Prostate gland (tissue), 2 donors: ENCODE results near the gene EFCAB8. TPM values are rescaled to one million over a fixed set of nuclear protein-coding genes. Genes with fewer than 3 reads are reported as not detected.

Experiments used
- DNase-seq: peaks from one replicate; pipeline ENCODE4 v3.0.0-alpha.2; 2019; ENCODE audit warnings: low spot score
- H3K27ac ChIP-seq, 2 donors: fragments of 200-600 bp; sonication (generic); 2 replicates each; pipeline ENCODE4 v1.5.1; 2017 to 2019
- H3K27me3 ChIP-seq: fragments of 200-600 bp; sonication (generic); replicated peaks from 2 replicates; pipeline ENCODE4 v1.5.1; 2019; ENCODE audit not compliant: insufficient read depth
- H3K36me3 ChIP-seq, 2 donors: fragments of 200-600 bp; sonication (generic); 1 replicate in 1 of 2; 2 replicates in 1 of 2; pipeline versions ENCODE4 v1.5.1 to v1.8.1; 2017 to 2019
- H3K4me1 ChIP-seq: fragments of 200-600 bp; sonication (generic); replicated peaks from 2 replicates; pipeline ENCODE4 v1.5.1; 2019
- H3K4me3 ChIP-seq, 2 donors: fragments of 200-600 bp; sonication (generic); 2 replicates each; pipeline ENCODE4 v1.5.1; 2017 to 2019
- H3K9me3 ChIP-seq: fragments of 200-600 bp; sonication (generic); 2 replicates; pipeline ENCODE4 v1.5.1; 2017
- POLR2A ChIP-seq: fragments of 450-650 bp; IDR thresholded peaks from one replicate; pipeline ENCODE4 v1.6.1; 2016; ENCODE audit warnings: antibody characterized with exemption, mild to moderate bottlenecking
- POLR2AphosphoS5 ChIP-seq: sonication (generic); formaldehyde crosslinking; IDR thresholded peaks from one replicate; pipeline ENCODE4 v1.6.1; 2017; ENCODE audit warnings: antibody characterized with exemption
- WGBS: methylation state at CpG from one replicate; pipeline ENCODE4 v1.1.5; 2018; 5-methylcytosine and 5-hydroxymethylcytosine counted together
- intact Hi-C: fragments of 100-400 bp; cut with DNase I; formaldehyde crosslinking; loops from one replicate; pipeline ENCODE4 v1.14.2; 2022
- total RNA-seq, 2 donors: library from RNA; depleted of rRNA; stranded (reverse); fragments of >200 nt; gene quantifications; one replicate each; pipeline ENCODE4 v1.1.0, GENCODE V29; 2016
- TF ChIP-seq, protein P1 (sequence below), 4 experiments: fragments of 200-600 bp in 2 of 4; fragments of 450-650 bp in 2 of 4; sonication (generic) in 2 of 4; IDR thresholded peaks; 1 replicate in 3 of 4; 2 replicates in 1 of 4; pipeline ENCODE4 v1.5.1; 2016 to 2019; ENCODE audit warnings: antibody characterized with exemption in 4 of 4, mild to moderate bottlenecking in 2 of 4, moderate library complexity in 2 of 4

Gene EFCAB8
- total RNA-seq, 2 donors from 2014 or later: 0.87 to 1.8 TPM

DNA sequence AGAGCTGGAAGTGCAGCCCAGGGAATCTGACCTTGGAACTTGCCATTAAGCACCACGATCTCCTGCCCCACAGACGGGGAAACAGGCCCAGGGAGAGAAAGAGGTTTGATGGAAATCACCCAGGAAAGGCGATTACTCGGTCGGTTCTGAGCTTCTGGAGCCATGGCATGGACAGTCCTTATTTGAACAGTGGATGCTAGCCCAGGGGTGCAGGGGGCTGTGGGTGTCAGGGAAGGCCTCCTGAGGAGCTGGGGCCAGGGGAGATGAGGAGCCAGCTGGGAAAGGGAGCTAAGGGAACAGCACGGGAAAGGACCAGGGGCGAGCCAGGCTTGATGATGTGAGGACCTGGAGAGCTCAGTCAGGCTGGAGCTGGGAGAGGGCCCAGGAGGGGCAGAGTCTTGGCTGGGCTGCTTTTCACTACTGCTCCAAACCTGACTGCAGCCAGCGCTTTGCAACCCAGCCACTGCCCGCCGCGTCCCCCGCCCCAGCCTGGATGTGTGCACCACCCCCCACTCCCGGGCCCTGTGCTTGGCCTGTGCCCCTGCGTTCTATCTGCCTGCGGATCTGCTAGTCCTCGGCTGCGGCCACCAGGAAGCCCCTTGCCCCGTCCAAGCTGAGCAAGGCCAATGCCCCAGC lies 127.7 kb downstream of the EFCAB8 start:
- WGBS: 81% methylated on average over 18 of the region's 18 CpGs
- intact Hi-C loops: no loop called here
- no peaks in the 10 kb centered on the region for H3K27me3 ChIP-seq
- H3K9me3 ChIP-seq: no peaks in the 10 kb centered on the region
- H3K4me3 ChIP-seq: no peak overlapping the region
- H3K36me3 ChIP-seq: no peaks in the 10 kb centered on the region
- DNase-seq: no peak
- no peak for TF ChIP-seq POLR2AphosphoS5
- TF ChIP-seq, protein P1, sequence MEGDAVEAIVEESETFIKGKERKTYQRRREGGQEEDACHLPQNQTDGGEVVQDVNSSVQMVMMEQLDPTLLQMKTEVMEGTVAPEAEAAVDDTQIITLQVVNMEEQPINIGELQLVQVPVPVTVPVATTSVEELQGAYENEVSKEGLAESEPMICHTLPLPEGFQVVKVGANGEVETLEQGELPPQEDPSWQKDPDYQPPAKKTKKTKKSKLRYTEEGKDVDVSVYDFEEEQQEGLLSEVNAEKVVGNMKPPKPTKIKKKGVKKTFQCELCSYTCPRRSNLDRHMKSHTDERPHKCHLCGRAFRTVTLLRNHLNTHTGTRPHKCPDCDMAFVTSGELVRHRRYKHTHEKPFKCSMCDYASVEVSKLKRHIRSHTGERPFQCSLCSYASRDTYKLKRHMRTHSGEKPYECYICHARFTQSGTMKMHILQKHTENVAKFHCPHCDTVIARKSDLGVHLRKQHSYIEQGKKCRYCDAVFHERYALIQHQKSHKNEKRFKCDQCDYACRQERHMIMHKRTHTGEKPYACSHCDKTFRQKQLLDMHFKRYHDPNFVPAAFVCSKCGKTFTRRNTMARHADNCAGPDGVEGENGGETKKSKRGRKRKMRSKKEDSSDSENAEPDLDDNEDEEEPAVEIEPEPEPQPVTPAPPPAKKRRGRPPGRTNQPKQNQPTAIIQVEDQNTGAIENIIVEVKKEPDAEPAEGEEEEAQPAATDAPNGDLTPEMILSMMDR (IDR thresholded peaks at IDR 0.05): no peak
- TF ChIP-seq POLR2A: no peak
- H3K27ac ChIP-seq: no peak overlapping the region
- H3K4me1 ChIP-seq: no peaks in the 10 kb centered on the region

- 84% methylated on average over 11 of the region's 11 CpGs for WGBS
- H3K4me3 ChIP-seq: no peak overlapping the region
- H3K9me3 ChIP-seq: no peaks in the 10 kb centered on the region
- no peak for DNase-seq
- TF ChIP-seq POLR2AphosphoS5 (no peak), POLR2A (no peak)
- TF ChIP-seq, protein P1 (IDR thresholded peaks at IDR 0.05): no peak
- no peaks in the 10 kb centered on the region for H3K36me3 ChIP-seq
- H3K27me3 ChIP-seq: no peaks in the 10 kb centered on the region
- H3K27ac ChIP-seq: no peak overlapping the region
- intact Hi-C loops: no loop called here
- H3K4me1 ChIP-seq: no peaks in the 10 kb centered on the region
These were observed 128.5 kb downstream of the EFCAB8 start for GRCh38 chr20:32987044-32987825.

DNA sequence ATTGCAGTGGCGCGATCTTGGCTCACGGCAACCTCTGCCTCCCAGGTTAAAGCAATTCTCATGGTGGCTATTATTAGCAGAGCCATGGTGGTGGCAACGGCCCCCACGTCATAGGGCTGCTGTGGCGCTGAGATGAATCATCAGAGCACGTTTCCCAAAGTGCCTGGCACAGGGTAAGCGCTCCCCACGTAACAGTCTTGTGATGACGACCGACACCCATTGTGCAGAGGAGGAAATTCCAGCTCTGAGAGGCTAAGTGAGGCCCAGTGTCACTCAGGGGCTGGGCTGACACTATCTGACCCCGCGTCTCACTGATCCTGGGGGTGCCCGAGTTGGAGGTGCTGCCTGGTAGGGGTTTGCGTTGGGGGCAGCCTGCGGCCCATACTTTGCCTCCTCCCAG lies 129.3 kb downstream of the EFCAB8 start:
- Histone ChIP-seq H3K4me3 (no peak overlapping the region), H3K36me3 (no peaks in the 10 kb centered on the region), H3K27me3 (no peaks in the 10 kb centered on the region), H3K4me1 (no peaks in the 10 kb centered on the region), H3K27ac (no peak overlapping the region), H3K9me3 (no peaks in the 10 kb centered on the region)
- intact Hi-C loops: no loop called here
- 81% methylated on average over 16 of the region's 16 CpGs for WGBS
- TF ChIP-seq POLR2A: no peak
- TF ChIP-seq, protein P1 (IDR thresholded peaks at IDR 0.05): no peak
- no peak for TF ChIP-seq POLR2AphosphoS5
- no peak for DNase-seq

DNA sequence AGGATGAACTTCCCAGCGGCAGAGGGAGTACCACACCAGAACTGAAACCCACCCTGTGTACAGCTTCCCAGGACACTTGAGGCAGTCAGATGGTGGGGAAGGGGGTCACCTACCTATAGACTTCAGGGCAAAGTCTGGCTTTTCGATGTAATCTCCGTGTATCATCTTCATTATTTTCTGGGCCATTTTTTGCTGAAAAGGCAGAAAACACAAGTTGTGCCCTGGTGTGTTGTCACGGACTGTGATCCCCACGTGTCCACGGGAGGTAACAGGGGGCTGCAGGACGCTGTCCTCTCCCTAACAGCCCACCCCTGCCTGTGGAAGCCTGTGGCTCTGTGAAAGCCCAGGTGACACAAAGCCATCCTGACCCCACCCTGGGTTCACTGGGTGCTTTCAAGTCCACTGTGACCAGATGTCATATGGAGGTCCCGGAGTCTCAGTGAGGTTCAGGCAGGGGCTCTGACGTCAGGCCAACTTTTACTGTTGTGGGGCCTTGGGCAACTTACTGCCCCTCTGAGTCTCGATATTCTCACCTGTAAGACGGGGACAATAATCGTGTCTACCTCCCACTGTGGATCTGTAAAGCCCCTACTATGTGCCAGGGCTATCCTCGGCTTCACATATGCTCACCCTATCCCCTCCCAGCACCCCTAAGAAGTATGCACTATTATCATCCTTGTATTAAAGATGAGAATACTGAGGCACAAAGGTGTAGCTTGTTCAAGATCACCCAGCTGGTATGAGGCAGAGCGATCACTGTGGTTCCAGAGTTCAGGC lies 131.0 kb downstream of the EFCAB8 start:
- TF ChIP-seq POLR2AphosphoS5 (no peak), POLR2A (no peak)
- TF ChIP-seq, protein P1 (IDR thresholded peaks at IDR 0.05): no peak
- Histone ChIP-seq H3K4me3 (no peak overlapping the region), H3K9me3 (no peaks in the 10 kb centered on the region), H3K27me3 (no peaks in the 10 kb centered on the region), H3K27ac (no peak overlapping the region), H3K36me3 (no peaks in the 10 kb centered on the region), H3K4me1 (no peaks in the 10 kb centered on the region)
- DNase-seq: no peak
- intact Hi-C loops: no loop called here
- WGBS: 92% methylated on average over 14 of the region's 14 CpGs
